Iris pigment epithelial cell (primary cell): ENCODE data around the gene ANXA3.

Source experiments
- DNase-seq: peaks from one replicate; pipeline ENCODE4 v3.0.0-alpha.2; 2011; ENCODE audit warnings: low read depth

ANXA3 gene

GRCh38 chr4:78611215-78611558 is 59.6 kb downstream of the ANXA3 start:
- DNase-seq = no peak

GRCh38 chr4:78612398-78613178 is 61.0 kb downstream of the ANXA3 start:
- peak; percentile 57 for DNase-seq

DNA sequence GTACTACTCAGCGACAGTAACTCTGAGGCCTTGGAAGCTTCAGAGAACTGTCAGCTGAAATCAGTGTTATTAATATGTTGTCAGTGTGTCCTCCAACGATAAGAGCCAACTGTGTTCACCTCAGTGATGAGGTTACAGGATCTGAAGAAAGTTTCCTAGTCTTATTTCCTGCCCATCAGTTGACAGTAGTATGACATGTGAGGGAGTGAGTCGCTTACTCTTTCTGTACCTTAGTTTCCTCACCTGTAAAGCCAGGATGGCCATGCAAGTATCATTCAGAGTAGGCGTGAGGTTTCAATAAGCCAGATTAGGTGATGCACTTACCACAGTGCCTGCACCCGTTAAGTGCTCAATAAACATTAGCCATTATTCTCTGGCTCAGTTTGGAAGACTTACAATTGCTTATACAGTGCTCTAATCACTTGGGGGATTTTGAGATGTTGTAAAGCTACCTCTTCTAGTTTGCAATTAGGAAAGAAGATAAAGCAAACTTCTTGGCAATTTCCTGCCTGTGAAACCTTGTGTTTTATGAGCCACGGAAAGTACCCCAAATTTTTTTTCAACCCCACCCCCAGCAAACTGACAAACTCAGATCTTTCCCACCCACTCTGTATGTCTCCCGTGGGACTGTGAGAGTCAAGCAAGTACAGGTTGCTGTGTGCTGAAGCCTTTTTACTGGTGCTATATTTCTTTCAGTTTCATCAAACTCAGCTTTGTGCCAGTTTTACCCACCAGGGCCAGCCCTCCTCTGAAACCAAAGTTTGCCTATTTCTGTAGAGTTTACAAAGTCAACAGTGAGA is 62.2 kb downstream of the ANXA3 start:
- no peak for DNase-seq

- DNase-seq = peak; percentile 66
Measured at GRCh38 chr4:78616046-78616498, 64.5 kb downstream of the ANXA3 start.

DNA sequence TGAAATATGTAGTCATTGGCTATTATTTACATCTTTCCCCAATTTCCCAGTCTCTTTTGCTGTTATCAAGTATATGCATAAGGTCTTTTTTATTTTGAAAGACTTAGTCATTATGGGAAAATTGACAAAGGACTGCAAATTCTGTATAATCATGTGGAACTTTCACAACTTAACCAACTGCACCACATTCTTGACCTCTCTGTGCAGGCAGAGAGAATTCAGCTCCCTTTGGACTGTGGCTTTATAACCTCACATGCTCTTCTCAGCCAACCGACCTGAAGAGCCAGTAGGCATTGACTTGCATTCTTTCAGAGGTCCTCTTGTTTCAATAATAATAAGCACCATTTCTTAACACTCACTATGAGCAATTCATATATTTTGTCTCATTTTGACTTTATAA is 66.9 kb downstream of the ANXA3 start:
- peak; percentile 65 for DNase-seq

GRCh38 chr4:78621395-78621794 is 69.8 kb downstream of the ANXA3 start:
- no peak for DNase-seq

- DNase-seq = peak; percentile 74
Measured at GRCh38 chr4:78622253-78622979, 70.8 kb downstream of the ANXA3 start.

GRCh38 chr4:78624048-78624447 is 72.5 kb downstream of the ANXA3 start:
- no peak for DNase-seq

- no peak for DNase-seq
Measured at GRCh38 chr4:78625073-78625472, 73.5 kb downstream of the ANXA3 start.

GRCh38 chr4:78627046-78627965 is 75.7 kb downstream of the ANXA3 start:
- no peak for DNase-seq

DNA sequence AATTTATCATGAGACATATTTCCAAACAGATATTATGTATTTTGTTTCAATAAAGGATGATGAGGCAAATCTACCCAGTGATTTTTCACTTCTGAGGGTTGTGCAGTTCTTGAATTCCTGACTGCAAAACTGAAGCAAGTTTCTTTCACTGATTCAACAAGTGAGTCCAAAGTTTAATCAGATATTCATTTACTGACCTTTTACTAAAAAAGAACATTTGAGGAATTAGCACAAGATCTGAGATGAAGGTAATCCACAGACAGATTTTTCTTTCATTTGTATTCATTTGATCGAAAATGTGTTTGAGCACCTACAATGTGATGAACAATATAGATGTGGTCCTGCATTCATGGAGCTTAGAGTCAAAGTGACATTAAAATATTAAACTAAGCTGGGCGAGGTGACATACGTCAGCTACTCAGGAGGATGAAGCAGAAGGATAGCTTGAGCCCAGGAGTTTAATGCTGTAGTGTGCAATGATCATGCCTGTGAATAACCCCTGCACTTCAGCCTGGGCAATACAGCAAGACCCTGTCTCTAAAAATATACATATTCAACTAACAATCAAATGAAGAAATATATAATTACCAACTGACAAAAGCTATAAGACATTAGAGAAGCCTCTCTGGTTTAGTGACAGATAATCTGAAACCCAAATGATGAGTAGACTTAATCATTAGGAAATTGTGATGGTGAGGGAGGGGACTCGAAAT is 76.6 kb downstream of the ANXA3 start:
- DNase-seq = no peak

DNA sequence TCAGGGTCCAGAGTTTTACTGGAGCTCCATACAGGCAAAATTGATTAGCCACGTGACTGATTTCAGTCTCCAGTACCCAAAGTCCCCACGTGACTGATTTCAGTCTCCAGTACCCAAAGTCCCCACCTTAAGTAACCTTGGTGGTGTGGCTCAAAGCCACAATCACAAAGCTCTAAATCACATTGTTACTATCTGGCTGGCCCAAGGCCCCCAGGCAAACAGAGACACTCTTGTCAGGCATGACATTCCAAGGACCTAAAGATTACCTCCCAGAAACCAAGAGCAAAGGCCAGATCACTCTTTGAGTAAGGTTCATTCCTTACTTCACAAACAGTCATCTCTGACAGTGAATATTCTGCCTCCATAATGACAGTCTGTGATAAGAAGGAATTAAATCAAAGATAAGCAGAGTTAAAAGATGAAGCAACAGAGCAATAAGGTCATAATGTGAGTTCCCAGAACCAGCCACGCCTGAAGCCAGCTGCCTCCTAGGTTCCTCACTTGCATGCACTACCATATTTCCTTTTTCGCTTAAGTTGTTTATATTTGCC is 78.5 kb downstream of the ANXA3 start:
- no peak for DNase-seq

DNA sequence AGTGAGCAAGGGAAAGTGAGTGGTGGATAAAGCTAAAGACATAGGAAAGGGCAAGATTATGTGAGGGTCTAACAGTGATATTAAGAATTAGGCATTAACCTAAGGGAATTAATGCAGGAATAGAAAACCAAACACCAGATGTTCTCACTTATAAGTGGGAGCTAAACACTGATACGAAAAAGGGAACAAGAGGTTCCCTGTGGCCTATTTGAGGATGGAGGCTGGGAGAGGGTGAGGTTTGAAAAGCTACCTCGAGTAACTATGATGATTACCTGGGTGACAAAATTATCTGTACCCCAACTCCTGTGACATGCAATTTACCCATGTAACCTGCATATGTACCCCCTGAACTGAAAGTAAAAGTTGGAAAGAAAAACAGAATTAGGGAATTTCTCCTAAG is 79.0 kb downstream of the ANXA3 start:
- DNase-seq = no peak

DNA sequence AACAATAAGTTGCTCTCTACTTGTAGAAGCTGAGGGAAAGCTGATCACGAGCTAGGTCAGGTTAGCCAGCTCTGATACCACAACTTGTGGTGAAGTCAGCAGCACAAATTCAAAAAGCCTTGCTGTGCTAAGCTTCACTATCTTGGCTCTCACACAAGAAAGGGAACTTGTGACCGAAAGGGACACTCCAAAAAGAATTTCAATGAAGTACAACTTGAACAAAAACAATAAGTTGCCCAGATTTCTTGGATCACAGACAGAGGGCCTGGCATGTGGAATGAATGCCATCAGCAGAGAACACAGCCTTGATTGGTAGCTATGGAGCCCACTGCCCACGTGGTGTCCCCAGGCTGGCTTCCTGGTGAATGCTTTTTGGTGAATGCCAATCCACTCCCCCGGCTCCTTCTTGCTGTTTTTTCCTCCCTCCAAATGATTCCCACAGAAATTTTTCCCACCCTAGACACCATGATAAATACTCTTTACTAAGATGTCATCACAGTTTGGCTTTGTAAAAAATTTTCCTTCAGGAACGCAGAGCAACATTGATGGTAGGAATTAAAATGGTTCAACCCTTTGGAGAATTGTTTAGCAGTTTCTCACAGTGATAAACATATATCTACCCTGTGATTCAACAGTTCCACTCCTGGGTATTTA is 82.6 kb downstream of the ANXA3 start:
- DNase-seq = no peak

DNA sequence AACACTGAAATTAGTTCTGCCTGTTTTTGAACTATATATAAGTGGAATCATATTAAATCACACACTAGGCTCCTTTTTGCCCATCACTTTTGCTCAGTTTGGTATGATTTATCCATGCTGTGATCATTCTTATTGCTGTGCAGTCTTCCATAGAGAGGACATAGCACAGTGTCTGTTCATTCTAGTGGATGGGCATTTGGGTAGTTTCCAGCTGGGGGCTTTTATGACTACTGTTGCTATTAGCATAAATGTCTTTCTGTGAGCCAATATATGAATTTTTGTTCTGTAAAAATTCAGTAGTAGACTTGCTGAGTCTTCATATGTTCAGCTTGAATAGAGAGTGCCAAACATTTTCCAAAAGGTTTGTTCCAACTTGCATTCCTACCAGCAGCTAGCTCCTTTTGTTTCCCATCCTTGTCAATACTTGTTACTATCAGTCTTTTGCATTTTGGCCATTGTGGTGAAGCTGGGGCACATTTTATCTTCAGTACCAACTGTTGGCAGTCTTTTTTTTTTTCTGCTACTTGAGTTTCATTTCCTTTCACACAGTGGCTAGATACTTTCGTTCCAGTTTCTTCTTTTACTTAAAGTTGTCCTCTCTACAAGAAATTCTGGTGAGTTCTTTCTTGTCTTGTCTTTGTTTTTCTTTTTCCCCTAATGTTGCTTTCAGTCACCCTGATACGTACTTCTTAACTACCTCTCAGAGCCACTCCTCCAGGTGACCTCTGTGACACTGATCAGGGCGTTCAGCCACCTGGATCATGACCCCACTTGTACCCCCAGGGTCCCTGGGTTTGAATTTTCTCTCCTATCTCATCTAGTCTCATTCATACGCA is 87.0 kb downstream of the ANXA3 start:
- no peak for DNase-seq

DNA sequence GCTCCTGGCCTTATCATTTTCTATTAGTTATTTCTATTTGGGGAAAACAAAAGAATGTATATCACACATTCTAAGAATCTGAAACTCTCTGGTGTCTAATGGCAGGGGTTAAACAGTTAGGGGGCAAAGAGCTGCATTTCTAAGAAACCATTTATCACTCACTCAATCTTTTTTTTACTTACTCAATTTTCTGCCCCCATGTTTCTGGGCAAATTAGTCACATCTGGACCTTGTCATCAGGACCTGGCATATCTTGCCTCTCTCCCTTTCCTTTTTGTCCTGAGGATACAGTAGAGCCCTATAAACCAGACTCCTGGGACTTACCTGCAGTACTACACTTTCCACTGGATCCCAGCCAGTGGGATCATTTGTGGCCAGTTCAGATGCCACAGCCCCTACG is 89.1 kb downstream of the ANXA3 start:
- DNase-seq = no peak

GRCh38 chr4:78642934-78643333 is 91.4 kb downstream of the ANXA3 start:
- no peak for DNase-seq

GRCh38 chr4:78644063-78644691 is 92.6 kb downstream of the ANXA3 start:
- no peak for DNase-seq
